GM19468 (cell line): ENCODE measurements around the gene FOXI3.
"Not testable (repeated sequence)": the region's sequence is repeated elsewhere in the genome, so short reads cannot be mapped to it uniquely, and the experiment has no call there.

Source experiments
- ATAC-seq: cut with Tn5 transposase; IDR thresholded peaks from one replicate; pipeline ENCODE4 v1.9.1; 2021; ENCODE audit warnings: mild to moderate bottlenecking, moderate library complexity, moderate number of reproducible peaks; ENCODE audit not compliant: unreplicated experiment; ENCODE audit errors: extremely low read depth

FOXI3 gene

GRCh38 chr2:88443353-88443938 is 9.0 kb downstream of the FOXI3 start:
- no peak for ATAC-seq

GRCh38 chr2:88442473-88442872 is 10.0 kb downstream of the FOXI3 start:
- ATAC-seq, result no peak

GRCh38 chr2:88442061-88442460 is 10.4 kb downstream of the FOXI3 start:
- ATAC-seq, result no peak

- no peak for ATAC-seq
Measured at GRCh38 chr2:88437010-88437409, 15.5 kb downstream of the FOXI3 start.

- ATAC-seq, result no peak
Measured at GRCh38 chr2:88429929-88430328, 22.6 kb downstream of the FOXI3 start.

- no peak for ATAC-seq
Measured at GRCh38 chr2:88423733-88424132, 28.8 kb downstream of the FOXI3 start.

GRCh38 chr2:88419051-88419450 is 33.4 kb downstream of the FOXI3 start:
- ATAC-seq, result not testable (repeated sequence)

GRCh38 chr2:88416016-88416663 is 36.4 kb downstream of the FOXI3 start:
- ATAC-seq, result no peak

- ATAC-seq, result not testable (repeated sequence)
Measured at GRCh38 chr2:88408870-88409269, 43.6 kb downstream of the FOXI3 start.

- ATAC-seq, result no peak
Measured at GRCh38 chr2:88400037-88400767, 52.3 kb downstream of the FOXI3 start.

GRCh38 chr2:88398180-88398579 is 54.3 kb downstream of the FOXI3 start:
- ATAC-seq, result no peak
